Mammary epithelial cell (primary cell): ENCODE data around the gene KIRREL2.

ENCODE experiments used
- CTCF ChIP-seq, 2 donors: IDR thresholded peaks in 1 of 2; conservative IDR thresholded peaks in 1 of 2; 2 replicates each; pipeline ENCODE4 v1.5.1; 2011 to 2012; ENCODE audit warnings: inconsistent platforms in 2 of 2, low read length in 2 of 2, mild to moderate bottlenecking in 2 of 2, control low read depth in 1 of 2, low read depth in 1 of 2; ENCODE audit not compliant: insufficient read depth in 1 of 2; ENCODE audit errors: extremely low read depth in 1 of 2
- EZH2 ChIP-seq: IDR thresholded peaks from 2 replicates; pipeline ENCODE4 v1.6.1; 2012; ENCODE audit warnings: low read length, inconsistent platforms, borderline replicate concordance

DNA sequence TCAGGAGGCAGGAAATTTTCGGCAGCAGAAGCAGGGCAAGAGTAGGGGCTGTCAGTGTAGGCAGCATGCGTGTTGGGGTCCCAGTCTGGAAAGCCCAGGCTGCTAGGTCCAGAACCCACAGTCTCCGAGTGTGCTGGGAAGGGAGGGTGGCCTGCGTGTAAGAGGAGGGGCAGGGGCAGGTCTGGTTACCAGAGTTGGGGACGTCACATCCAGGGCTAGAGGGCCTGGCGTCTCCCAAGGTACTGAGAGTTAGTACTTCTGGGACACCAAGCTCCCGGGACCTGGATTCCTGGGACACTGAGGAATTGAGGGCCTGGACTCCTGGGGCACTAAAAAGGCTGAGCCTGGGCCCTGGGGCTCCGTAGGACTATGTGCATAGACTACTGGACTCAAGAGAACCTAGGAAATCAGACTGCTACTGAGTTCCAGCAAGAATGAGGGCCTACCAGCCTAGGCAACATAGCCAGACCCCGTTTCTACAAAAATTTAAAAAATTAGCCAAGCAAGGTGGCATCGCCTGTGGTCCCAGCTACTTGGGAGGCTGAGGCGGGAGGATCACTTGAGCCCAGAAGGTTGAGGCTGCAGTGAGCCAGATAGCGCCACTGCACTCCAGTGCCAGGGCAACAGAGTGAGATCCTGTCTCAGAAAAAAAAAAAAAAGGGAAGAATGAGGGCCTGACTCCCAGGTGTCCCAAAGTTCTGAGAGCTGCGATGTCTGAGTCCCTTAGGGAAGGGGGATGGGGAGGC is 41.2 kb downstream of the KIRREL2 start:
- TF ChIP-seq CTCF (conservative IDR thresholded peaks at IDR 0.05 in 1 of 2, IDR thresholded peaks at IDR 0.05 in 1 of 2; ENCODE audit: extremely low read depth in 1 of 2, insufficient read depth in 1 of 2, low read depth in 1 of 2, low read length in 2 of 2) (no peak), EZH2 (no peak)
